ENCODE measurements around the gene C5orf34. TPM values are rescaled to one million over a fixed set of nuclear protein-coding genes. Genes with fewer than 3 reads are reported as not detected.
"Not testable (repeated sequence)": the region's sequence is repeated elsewhere in the genome, so short reads cannot be mapped to it uniquely, and the experiment has no call there.

C5orf34 gene
- total and polyA plus RNA-seq, 2 donors from 2014 or later, result 0.71 to 2.3 TPM

DNA sequence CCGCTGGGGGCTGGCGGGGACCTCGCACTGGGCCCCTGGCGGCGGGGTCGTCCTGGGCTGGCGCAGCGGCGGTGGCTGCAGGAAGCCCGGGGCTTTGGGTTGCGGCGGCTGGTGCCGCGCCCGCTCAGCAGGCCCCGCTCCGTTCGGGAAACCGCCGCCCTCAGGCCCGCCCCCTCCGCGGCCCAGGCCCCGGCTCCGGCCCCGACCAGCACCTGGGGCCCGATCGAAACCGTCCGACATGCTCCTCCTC lies 41.6 kb upstream of the C5orf34 start:
- intact Hi-C loops (cut with DNase I); H3K27me3 ChIP-seq (ENCODE audit: control insufficient read depth, insufficient read depth, low read length); DNase-seq; FAIRE-seq; H3K36me3 ChIP-seq (ENCODE audit: control insufficient read depth in 2 of 3, insufficient read depth in 3 of 3, low read length in 3 of 3); H3K9me3 ChIP-seq (ENCODE audit: control insufficient read depth in 2 of 3, insufficient read depth in 1 of 3, low read length in 3 of 3): not testable (repeated sequence)
- Histone ChIP-seq H3K9ac (ENCODE audit: low read length in 3 of 3) (peak overlapping the region in 2 of 3 donors; percentile 27 to 91), H3K27ac (ENCODE audit: low read depth in 2 of 2, low read length in 2 of 2) (peak overlapping the region; percentile 88 to 92), H3K4me3 (ENCODE audit: low read length in 3 of 3) (peak overlapping the region; percentile 73 to 95 (median 92)), H3K4me1 (ENCODE audit: control insufficient read depth in 2 of 3, insufficient read depth in 2 of 3, low read depth in 1 of 3, low read length in 3 of 3) (peaks cover 0 to 22% (median 6%) of the 10 kb centered on the region in 3 donors)
- TF ChIP-seq, protein P1, sequence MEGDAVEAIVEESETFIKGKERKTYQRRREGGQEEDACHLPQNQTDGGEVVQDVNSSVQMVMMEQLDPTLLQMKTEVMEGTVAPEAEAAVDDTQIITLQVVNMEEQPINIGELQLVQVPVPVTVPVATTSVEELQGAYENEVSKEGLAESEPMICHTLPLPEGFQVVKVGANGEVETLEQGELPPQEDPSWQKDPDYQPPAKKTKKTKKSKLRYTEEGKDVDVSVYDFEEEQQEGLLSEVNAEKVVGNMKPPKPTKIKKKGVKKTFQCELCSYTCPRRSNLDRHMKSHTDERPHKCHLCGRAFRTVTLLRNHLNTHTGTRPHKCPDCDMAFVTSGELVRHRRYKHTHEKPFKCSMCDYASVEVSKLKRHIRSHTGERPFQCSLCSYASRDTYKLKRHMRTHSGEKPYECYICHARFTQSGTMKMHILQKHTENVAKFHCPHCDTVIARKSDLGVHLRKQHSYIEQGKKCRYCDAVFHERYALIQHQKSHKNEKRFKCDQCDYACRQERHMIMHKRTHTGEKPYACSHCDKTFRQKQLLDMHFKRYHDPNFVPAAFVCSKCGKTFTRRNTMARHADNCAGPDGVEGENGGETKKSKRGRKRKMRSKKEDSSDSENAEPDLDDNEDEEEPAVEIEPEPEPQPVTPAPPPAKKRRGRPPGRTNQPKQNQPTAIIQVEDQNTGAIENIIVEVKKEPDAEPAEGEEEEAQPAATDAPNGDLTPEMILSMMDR (IDR thresholded peaks at IDR 0.05; ENCODE audit: borderline replicate concordance, extremely low read depth, insufficient read depth), result peak; percentile 4

DNA sequence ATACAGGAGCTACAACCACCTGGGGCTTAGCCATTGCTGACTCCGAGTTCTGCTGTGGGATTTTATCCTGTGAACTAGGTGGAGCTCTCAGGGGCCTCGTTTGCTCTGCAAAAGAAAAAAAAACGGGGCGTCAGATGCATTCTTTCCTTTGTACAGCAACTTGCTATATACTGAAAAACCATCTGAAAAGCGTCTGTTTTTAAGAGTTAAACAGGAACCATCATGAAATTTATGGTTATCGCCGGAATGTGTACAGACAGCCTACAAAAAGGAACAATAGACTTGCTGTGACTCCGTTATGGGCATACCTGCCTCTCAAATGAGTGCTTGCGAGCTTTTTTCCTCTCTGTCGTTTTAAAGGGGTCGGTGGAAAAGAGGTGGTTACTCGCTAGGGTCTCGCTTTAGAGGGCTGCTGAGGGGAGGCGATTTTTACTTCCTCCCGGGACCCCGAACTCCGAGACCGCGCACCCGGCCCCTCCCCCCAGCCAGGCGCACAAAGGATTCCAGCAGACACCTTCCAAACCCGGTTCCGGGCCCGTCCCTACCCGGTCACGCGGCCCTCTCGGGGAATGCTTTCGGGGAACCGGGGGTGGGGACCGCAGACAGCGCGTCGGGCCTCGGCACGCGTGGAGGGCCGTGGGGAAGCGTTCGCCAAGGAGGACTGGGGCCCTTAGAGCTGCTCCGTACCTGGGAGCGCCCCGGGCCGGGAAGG lies 41.1 kb upstream of the C5orf34 start:
- peaks cover 0 to 22% (median 6%) of the 10 kb centered on the region in 3 donors for H3K4me1 ChIP-seq (ENCODE audit: control insufficient read depth in 2 of 3, insufficient read depth in 2 of 3, low read depth in 1 of 3, low read length in 3 of 3)
- intact Hi-C loops (cut with DNase I), result no loop called here

GRCh38 chr5:43554497-43554896 lies 39.5 kb upstream of the C5orf34 start:
- no peak overlapping the region for H3K27ac ChIP-seq (ENCODE audit: low read depth in 2 of 2, low read length in 2 of 2)
- peak overlapping the region in 1 of 3 donors; percentile 16 for H3K4me3 ChIP-seq (ENCODE audit: low read length in 3 of 3)
- intact Hi-C loops (cut with DNase I), result no loop called here
- no peaks in the 10 kb centered on the region for H3K9me3 ChIP-seq (ENCODE audit: control insufficient read depth in 2 of 3, insufficient read depth in 1 of 3, low read length in 3 of 3)
- H3K9ac ChIP-seq (ENCODE audit: low read length in 3 of 3), result no peak overlapping the region
- peaks cover 0 to 22% (median 6%) of the 10 kb centered on the region in 3 donors for H3K4me1 ChIP-seq (ENCODE audit: control insufficient read depth in 2 of 3, insufficient read depth in 2 of 3, low read depth in 1 of 3, low read length in 3 of 3)
- TF ChIP-seq, protein P1 (IDR thresholded peaks at IDR 0.05; ENCODE audit: borderline replicate concordance, extremely low read depth, insufficient read depth), result no peak
- H3K36me3 ChIP-seq (ENCODE audit: control insufficient read depth in 2 of 3, insufficient read depth in 3 of 3, low read length in 3 of 3), result peaks cover 0 to 10% (median 10%) of the 10 kb centered on the region in 3 donors
- no peaks in the 10 kb centered on the region for H3K27me3 ChIP-seq (ENCODE audit: control insufficient read depth, insufficient read depth, low read length)
- DNase-seq (no peak), FAIRE-seq (no peak)

More for the DNA sequence above, 41.1 kb upstream of the C5orf34 start:
- Histone ChIP-seq H3K4me3 (ENCODE audit: low read length in 3 of 3) (peak overlapping the region; percentile 73 to 95 (median 92)), H3K9ac (ENCODE audit: low read length in 3 of 3) (peak overlapping the region; percentile 53 to 91 (median 88)), H3K27me3 (ENCODE audit: control insufficient read depth, insufficient read depth, low read length) (no peaks in the 10 kb centered on the region), H3K27ac (ENCODE audit: low read depth in 2 of 2, low read length in 2 of 2) (peak overlapping the region; percentile 88 to 92), H3K9me3 (ENCODE audit: control insufficient read depth in 2 of 3, insufficient read depth in 1 of 3, low read length in 3 of 3) (no peaks in the 10 kb centered on the region), H3K36me3 (ENCODE audit: control insufficient read depth in 2 of 3, insufficient read depth in 3 of 3, low read length in 3 of 3) (peaks cover 0 to 10% (median 8%) of the 10 kb centered on the region in 3 donors)
- DNase-seq (peak; percentile 79 to 89 (median 82)), FAIRE-seq (no peak)
- TF ChIP-seq, protein P1 (IDR thresholded peaks at IDR 0.05; ENCODE audit: borderline replicate concordance, extremely low read depth, insufficient read depth), result no peak
